HG03432 (cell line): ENCODE data around the gene ARF1.

Experiments
- ATAC-seq: cut with Tn5 transposase; IDR thresholded peaks from one replicate; pipeline ENCODE4 v1.9.1; 2021; ENCODE audit warnings: mild to moderate bottlenecking, moderate library complexity; ENCODE audit not compliant: unreplicated experiment

ARF1 gene

DNA sequence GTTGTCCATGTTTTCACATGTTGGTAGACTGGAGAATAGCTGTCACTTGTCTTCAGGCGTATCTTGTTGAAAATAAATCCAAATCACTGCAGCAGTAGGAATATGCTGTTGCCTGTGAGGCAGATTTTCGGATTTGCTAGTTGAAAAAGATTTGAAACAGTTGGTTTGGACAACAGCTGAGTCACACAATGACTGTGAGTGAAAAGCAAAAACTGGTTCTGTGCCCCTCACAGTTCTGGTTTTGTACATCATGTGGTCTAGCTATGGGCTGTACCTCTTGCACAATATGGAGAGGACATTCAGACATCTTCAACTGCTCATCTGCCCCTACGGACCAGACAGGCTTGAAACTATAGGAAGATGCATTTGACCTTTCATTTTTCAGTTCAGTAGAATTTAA, 1.8 kb downstream of the ARF1 start:
- no peak for ATAC-seq

DNA sequence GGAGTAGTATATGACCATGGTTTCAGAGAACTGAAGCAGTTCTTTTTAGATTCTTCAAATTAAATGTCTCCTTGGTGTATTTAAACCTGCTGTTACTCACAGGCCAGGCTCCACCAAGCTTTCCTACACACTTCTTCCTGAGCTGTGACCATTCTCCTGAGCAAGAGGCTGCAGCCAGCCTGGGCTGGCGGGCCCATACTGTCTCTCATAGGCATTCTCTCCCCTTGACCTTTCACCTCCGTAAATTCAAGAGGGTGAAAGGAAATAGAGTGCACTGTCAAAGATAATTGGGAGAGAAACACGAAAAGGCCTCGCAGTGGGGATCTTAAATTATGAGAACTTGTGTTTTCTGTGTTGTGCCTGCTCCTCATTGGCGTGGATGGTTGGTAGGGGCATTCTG, 2.3 kb downstream of the ARF1 start:
- no peak for ATAC-seq

DNA sequence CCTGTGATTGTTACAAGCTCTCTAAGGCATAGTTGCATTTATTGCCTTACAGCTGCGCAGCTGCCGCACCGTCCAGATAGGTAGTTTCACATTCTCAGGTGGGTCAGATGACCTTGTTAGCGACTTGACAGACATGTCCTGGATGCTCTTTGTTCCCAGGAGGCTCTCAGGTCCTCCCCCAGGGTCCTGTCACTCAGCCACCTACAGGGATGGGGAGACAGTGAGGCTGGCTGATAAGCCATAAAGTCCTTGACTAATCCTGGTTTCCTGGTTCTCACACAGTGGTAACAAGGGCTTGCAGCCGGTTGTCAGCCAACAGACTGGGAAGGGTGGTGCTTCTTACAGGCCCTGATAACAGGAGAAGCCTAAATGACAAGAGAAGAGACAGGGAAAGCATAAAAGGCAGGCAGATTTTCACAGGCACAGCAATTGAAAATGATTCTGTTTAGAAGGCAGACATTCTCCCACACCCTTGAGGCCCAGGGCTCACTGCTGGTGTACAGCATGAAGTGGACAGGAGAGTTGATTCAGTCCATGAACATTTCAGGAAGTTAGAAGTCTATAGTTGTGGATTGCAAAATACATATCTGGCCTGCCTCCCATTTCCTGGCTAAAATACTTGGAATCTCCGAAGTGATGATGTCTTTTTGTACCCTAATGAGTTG, 2.9 kb downstream of the ARF1 start:
- ATAC-seq: no peak

DNA sequence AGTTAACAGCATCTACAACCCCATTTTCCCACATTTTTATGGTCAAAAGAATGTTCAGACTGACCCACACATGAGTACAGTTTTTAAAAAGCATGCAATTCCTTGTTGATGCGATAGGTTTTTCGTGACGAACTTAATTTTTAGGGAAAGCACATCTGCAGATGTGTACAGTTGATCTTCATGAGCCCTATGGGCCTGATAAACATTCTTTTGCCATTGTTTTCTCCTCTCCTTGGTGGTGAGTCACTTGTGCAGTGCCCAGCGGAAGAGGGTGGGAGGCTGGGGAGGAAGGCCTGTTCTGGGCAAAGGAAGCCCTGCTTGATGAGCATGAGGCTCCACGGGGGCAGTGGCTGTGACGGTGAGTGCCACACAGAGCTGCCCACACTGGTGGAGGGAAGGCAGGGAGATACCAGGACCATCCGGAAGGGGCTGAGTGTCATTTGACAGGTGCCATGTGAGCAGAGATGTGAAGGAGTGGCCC, 5.3 kb downstream of the ARF1 start:
- no peak for ATAC-seq

DNA sequence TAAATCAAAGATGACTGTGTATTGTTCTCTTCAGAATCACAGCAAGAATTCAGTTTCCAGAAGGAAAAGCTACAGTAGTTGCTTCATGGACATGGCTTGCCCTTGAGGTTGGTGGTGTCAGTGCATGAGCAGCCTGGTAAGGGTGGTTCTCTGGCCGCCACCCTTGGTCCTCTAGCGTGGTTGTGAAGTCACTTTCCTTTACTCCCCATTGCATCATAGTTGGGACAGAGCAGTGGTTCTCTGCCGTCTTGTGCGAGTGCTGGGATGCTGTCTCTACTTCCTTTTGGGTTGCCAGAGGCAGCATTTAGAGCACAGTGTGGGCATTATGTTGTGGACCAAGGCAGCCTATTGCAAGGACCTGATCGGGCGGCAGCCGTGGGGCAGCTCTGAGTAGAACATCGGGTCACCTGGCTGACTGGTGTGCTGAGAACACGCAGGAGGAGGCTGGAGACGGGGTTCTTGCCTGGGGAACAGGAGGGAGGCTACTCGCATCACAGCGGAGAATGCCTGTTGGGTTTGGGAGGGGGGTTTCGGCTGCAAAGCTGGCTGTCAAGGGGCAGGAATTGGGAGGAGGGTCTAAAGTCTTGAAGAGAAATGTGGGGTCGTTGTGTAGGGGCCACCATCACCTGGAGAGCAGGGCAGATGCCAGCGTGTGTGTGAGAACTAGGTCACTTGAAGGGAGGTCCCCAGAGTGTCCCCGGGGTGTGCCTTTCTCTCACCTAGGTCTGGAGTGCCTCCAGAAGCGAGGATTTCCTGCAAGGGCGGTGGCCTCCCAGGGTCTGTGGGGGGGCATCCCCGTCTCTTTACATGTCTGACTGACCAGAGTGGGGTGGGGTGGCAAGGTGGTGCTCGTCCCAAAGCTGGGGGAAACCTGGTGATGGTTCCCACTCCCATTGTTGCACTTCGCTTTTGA, 6.3 kb downstream of the ARF1 start:
- no peak for ATAC-seq

DNA sequence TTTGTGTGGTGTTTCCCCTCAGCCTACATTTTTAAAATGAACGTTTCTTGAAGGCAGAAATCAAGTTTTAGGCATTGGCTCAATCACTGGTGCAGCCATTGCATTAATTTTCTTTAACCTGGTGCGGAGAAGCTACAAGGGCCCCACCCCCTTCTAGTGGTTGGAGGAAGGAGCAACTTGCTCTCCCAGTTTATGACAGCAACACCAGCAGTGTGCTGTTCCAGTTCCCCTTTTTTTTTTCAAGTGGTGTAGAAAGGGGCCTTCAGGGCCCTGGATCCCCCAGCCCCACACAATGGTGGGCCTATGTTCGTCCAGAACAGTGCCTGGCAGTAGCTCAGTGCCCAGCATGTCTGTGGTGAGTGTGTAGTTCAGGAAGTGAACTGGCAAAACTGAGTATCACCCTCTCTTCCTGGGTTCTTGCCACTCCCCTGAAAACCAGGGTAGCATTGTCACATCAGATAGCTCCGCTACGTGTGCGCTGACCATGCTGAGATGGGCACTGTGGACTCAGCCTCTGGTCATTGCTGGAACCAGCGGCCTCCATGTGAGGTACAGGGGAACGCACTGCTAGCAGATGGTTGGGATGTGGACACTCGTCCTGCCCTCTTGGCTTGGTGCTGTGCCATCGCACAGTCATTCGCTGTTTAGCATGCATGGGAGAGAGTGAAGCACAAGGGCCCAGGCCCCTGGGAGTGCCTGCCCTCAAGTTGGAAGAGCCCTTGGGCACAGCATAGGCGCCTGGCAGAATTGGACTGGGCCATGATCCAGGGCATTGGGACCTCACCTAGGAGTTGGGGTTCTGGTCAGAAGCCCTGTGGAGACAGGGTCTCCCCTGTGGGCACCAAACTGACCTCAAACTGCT, 7.2 kb downstream of the ARF1 start:
- peak; percentile 35 for ATAC-seq

DNA sequence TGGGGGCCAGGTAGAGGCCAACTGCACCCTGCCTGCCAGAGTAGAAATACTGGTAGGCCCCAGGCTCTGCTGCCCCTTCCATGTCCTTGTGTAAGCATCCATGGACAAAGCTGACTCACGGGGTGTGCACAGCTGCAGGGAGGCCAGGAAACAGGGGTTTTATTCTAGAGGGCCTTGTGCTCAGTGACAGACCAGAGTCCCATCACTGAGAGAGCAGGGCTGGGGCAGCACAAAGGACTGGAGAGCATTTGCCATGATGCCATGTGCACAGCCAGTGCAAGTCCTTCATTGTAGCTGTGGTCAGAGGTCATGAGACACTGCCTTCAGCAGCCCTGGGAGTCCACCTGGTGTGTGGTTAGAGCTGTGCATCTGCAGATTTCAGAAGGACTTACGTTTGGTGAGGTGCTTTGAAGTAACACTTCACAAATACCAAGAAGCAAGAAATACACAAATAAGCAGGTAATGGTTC, 8.1 kb downstream of the ARF1 start:
- ATAC-seq: no peak

DNA sequence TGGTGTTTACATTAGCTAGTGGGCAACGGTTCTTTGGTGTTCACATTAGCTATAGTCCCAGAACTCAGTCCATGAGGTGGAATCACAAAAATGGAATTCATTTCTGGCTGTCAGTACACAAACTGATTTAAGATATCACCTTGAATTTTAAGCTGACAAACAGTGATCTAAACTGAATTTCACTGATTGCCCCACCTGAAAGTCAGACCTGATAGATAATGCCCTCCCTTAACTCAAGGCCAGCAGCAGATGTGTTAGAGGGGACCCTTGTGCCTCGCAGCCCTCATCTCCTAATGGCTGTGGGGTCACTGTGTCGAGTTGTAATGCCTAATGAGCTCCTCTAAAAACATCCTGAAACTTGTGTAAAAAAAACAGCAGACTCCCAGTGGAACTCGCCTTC, 8.6 kb downstream of the ARF1 start:
- ATAC-seq: no peak

DNA sequence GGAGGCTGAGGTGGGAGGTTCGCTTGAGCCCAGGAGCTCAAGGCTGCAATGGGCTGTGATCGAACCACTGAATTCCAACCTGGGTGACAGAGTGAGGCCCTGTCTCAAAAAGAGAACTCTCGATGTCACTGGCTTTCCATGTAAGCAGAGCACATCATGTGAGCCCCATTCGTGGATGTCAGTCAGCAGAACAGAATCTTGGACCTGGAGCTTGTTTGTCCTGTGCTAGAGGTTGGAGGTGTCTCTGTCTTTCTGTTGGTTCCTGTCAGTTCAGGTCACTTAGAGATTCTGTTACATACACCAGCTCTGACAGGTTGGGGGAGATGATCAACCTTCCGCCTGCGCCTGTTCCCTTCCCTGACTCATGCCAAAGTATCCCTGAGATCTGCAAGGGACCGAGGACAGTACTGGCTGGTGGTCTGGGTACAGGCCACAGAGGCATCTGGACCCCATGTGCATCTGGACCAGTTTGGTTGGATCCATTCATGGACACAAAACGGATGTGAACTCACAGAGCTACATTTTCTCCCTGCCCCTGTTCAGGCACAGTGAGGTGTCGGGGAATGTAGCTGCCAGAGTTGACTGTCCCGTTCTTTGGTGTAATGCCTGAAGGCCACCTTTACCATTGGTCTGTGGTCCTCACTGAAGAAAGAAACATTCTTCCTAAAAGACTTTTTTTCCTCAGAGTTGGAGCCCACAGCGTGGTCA, 10.0 kb downstream of the ARF1 start:
- ATAC-seq: no peak

DNA sequence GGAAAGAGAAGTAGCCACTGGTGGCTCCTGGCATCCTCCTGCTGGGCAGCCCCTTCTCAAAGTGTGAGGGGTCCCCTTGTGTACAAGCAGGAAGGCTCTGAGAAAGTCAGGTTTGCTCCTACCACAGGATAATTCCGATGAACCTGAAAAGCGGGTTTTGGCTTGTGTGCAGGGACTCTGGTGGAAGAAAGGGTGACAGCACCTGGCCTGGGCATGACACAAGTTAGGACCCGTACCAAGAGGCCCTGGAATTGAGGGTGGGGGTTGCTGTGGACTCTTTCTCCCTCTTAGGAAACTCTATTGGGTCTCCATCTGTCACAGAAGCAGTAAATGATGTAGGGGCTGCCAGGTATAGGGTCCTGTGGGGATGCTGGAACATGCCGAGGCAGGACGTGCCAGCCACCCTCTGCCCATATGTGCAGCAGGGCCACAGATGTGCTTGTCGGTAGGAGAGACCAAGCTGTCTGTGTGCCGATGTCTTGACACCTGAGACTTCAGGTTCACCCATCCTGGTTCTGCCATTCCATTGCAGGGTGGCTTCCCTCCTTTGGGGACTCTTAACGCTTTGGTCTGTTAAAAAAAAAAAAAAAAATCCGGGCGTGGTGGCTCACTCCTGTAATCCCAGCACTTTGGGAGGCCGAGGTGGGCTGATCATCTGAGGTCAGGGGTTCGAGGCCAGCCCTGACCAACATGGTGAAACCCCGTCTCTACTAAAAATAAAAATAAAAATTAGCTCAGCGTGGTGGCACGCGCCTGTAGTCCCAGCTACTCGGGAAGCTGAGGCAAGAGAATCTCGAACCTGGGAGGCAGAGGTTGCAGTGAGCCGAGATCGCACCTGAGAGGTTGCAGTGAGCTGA, 10.8 kb downstream of the ARF1 start:
- no peak for ATAC-seq

DNA sequence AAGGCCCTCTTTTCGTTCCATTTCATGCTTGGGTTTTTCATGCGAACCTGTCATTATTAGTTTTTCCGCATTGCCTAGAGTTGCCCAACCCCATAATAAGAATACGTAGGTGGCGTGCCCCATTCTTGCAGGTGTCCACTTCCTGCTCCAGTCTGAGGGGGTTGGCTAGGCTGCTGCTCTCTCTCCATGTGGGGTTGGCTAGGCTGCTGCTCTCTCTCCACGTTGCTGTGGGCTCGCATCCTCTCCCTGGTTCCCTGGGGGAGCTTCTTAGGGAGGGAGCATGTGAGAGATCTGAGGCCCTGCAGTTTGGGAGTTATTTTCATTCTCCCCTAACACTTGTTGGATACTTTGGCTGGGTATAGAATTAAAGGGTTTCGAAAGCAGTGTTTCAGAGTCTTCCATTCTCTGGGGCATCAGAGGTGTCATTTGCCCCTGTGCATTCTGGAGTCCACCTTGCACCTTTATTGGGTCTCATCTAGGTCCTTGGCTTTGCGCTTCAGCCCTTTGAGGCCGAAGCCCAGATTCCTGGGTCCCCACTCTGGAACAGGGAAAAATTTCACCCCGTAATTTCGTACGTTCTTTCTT, 12.0 kb downstream of the ARF1 start:
- no peak for ATAC-seq

DNA sequence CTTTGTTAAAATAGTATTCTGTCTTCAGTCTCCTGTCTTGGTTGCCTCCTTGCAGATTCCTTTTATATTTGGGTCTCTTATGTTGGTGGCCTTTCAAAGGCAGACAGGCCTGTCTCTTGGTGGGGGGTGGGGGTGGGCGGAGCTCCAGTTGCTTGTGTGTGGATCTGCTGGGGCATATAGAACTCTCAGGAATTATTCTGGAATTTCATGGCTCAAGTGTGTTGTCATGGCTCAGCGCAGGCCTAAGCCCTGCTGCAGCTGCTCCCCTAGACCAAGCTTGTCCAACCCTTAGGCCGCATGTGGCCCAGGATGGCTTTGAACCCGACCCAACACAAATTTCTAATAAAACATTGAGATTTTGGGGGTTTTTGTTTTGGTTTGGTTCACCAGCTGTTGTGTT, 12.7 kb downstream of the ARF1 start:
- no peak for ATAC-seq

DNA sequence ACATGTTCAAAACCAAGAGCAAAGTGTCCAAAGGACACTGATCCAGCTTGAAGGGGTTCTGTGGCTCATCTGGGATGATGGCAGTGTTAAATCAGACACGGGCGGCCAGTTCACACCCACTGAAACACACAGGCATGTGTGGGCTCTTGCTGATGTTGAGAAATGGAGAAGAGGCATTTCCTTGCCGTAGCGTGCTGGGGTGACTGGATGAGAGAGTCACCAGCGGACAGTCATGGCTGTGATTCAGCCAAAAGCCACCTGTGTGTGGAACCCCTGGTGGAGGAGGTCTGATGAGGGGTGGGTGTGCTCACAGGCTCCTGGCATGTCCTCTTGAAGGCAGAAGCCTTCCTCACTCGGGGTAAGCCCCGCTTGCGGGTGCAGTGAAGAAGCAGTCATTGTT, 13.4 kb downstream of the ARF1 start:
- ATAC-seq: no peak

DNA sequence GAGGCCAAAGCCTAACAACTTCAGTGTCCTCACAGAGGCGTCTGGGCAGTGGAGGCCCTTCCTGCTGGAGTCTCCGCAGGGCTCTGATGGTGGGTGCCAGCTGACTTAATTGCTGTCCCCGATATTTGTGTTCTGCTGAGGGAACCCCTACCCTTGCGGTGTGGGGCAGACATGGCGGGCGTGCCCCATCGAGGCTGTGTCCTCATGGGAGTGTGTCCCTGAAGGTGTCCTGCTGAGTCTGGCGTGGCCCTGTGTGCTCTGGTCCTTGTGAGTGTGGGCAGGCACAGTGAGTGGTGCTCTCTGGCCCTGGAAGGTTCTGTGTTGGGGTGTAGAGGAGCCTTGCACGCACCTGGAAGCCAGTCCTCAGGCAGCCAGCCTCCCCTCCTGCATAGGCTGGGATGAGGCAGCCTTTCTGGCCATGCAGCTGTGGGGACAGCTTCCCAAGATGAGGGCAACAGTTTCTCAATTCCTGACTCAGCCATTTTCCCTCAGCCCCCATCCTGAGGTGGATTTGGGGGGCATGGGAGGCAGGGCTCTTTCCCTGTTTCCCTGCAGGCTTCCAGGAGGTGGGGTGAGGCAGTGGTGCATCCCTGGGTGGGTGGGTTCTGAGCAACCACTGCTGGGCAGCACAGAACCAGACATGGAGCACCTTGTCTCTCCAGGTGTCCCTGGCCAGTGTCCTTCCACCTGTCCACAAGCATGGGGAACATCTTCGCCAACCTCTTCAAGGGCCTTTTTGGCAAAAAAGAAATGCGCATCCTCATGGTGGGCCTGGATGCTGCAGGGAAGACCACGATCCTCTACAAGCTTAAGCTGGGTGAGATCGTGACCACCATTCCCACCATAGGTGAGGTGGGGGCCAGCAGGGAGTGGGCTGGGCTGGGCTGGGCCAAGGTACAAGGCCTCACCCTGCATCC, 14.2 kb downstream of the ARF1 start:
- no peak for ATAC-seq

DNA sequence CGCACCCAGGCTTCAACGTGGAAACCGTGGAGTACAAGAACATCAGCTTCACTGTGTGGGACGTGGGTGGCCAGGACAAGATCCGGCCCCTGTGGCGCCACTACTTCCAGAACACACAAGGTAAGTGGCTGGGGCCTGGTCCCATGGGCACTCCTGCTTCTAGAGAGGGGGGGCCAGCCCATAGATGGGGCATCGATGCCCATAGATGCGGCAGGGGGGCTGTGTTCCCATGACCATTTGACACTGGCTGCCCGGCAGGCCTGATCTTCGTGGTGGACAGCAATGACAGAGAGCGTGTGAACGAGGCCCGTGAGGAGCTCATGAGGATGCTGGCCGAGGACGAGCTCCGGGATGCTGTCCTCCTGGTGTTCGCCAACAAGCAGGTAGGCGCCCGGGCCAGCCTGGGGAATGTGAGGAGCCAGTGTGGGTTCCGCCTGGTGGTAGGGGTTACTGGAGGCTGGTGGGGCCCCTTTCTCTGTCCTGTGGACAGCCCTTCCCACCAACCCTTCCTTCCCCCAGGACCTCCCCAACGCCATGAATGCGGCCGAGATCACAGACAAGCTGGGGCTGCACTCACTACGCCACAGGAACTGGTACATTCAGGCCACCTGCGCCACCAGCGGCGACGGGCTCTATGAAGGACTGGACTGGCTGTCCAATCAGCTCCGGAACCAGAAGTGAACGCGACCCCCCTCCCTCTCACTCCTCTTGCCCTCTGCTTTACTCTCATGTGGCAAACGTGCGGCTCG, 15.0 kb downstream of the ARF1 start:
- ATAC-seq: no peak

DNA sequence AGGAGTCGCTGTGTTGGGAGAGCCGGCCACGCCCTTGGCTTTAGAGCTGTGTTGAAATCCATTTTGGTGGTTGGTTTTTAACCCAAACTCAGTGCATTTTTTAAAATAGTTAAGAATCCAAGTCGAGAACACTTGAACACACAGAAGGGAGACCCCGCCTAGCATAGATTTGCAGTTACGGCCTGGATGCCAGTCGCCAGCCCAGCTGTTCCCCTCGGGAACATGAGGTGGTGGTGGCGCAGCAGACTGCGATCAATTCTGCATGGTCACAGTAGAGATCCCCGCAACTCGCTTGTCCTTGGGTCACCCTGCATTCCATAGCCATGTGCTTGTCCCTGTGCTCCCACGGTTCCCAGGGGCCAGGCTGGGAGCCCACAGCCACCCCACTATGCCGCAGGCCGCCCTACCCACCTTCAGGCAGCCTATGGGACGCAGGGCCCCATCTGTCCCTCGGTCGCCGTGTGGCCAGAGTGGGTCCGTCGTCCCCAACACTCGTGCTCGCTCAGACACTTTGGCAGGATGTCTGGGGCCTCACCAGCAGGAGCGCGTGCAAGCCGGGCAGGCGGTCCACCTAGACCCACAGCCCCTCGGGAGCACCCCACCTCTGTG, 15.9 kb downstream of the ARF1 start:
- no peak for ATAC-seq

DNA sequence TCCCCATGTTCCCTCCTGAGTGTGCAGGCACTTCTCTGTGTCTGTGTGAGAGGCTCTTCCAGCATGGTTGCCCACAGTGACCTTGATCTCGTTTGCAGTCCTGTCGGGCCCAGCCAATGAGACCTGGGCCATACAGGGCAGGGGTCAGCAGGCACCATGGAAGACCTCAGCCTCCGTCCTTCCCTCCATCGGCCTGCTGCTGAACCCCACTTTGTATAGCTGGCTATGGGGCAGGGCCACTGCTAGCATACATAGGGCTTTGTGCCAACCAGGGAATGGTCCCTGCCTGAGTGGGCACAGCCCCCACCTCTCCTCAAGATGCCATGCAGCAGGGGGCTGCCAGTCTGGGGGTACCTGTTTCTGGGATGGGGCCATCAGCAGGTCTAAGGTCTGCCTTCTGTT, 16.8 kb downstream of the ARF1 start:
- ATAC-seq: no peak
